H1 (cell line): ENCODE results near the gene MT1X. TPM values are rescaled to one million over a fixed set of nuclear protein-coding genes. Genes with fewer than 3 reads are reported as not detected.

Source experiments
- SIRT6 ChIP-seq: IDR thresholded peaks from one replicate; pipeline ENCODE4 v1.7.1; 2012; ENCODE audit warnings: low read length, inconsistent platforms
- polyA plus RNA-seq, 7 experiments: library from polyadenylated mRNA; depleted of rRNA in 3 of 7; stranded (reverse) in 5 of 7; unstranded in 2 of 7; fragments of >200 nt in 5 of 7; fragments of 200-250 nt in 2 of 7; gene quantifications; 1 replicate in 5 of 7; 2 replicates in 1 of 7; 4 replicates in 1 of 7; pipeline versions ENCODE4 v1.2.1 to v1.2.3, GENCODE V29; 2011 to 2013; ENCODE audit warnings: missing spikeins in 2 of 7, mixed read lengths in 2 of 7
- total RNA-seq: library from RNA; stranded (reverse); fragmentation: NEBNext Ultra II Directional; extraction: Animal tissue kit (Norgen Biotek cat#: 25700); gene quantifications from 2 replicates; pipeline ENCODE4 v1.2.1, GENCODE V29; 2021

MT1X gene
- total and polyA plus RNA-seq, 2 of the 8 experiments (the other 6 are each of a cell fraction or from before 2014, with no cell fraction given) = 52.4 to 1,060 TPM

DNA sequence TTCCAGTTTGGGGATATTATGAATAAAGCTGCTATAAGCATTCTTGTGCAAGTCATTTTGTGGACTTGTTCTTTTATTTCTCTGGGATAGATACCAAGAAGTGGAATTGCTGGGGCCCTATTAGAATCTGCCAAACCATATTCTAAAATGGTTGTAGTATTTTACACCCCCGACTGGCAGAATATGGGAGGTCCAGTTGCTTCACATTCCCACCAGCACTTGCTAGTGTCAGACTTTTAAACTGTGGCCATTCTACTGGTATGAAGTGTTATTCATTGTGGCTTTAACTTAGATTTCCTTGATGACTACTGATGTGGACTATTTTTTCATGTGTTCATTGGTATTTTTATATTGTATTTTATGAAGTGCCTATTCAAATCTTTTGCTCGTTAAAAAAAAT, 29.6 kb downstream of the MT1X start (continued):
- TF ChIP-seq SIRT6 = no peak
- TF ChIP-seq, all 59 proteins: peak for 0
